ENCODE measurements around the gene TRAF7.

Gene TRAF7

GRCh38 chr16:2187212-2187611 lies 31.6 kb downstream of the TRAF7 start:
- ChIA-PET POLR2A (no interaction called here), CTCF (interaction anchor here (0.7 kb wide), 1 partner anchor 165 kb away, joined by 3 read pairs; no protein-coding TSS in a partner anchor)

GRCh38 chr16:2188395-2188794 lies 32.8 kb downstream of the TRAF7 start:
- ChIA-PET POLR2A (no interaction called here), CTCF (no interaction called here)
- no peak for DNase-seq (ENCODE audit: extremely low spot score)
- no peak for TF ChIP-seq BHLHE40 (IDR thresholded peaks at IDR 0.05; ENCODE audit: borderline replicate concordance)
- no peak for TF ChIP-seq FOXK2 (IDR thresholded peaks at IDR 0.05)
- TF ChIP-seq SUZ12 (IDR thresholded peaks at IDR 0.05): no peak
- TF ChIP-seq L3MBTL2 (conservative IDR thresholded peaks at IDR 0.05): no peak
- TF ChIP-seq ELF4 (IDR thresholded peaks at IDR 0.05): no peak
- no peak for TF ChIP-seq TARDBP (IDR thresholded peaks at IDR 0.05)
- no peak for TF ChIP-seq ZNF384 (IDR thresholded peaks at IDR 0.05)
- no peak for TF ChIP-seq LEF1 (IDR thresholded peaks at IDR 0.05; ENCODE audit: borderline replicate concordance)
- no peak for TF ChIP-seq FOXM1 (IDR thresholded peaks at IDR 0.05; ENCODE audit: borderline replicate concordance)
- no peak for TF ChIP-seq CTBP1 (IDR thresholded peaks at IDR 0.05; ENCODE audit: borderline replicate concordance)
- TF ChIP-seq ARNT (IDR thresholded peaks at IDR 0.05): no peak
- TF ChIP-seq NFRKB (IDR thresholded peaks at IDR 0.05): no peak
- TF ChIP-seq, protein P1, sequence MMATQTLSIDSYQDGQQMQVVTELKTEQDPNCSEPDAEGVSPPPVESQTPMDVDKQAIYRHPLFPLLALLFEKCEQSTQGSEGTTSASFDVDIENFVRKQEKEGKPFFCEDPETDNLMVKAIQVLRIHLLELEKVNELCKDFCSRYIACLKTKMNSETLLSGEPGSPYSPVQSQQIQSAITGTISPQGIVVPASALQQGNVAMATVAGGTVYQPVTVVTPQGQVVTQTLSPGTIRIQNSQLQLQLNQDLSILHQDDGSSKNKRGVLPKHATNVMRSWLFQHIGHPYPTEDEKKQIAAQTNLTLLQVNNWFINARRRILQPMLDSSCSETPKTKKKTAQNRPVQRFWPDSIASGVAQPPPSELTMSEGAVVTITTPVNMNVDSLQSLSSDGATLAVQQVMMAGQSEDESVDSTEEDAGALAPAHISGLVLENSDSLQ (IDR thresholded peaks at IDR 0.05): no peak
- no peak for TF ChIP-seq SP1 (IDR thresholded peaks at IDR 0.05)
- no peak for TF ChIP-seq HDGF (IDR thresholded peaks at IDR 0.05; ENCODE audit: borderline replicate concordance)
- no peak for TF ChIP-seq FOXA1 (IDR thresholded peaks at IDR 0.05)

More at GRCh38 chr16:2187212-2187611, 31.6 kb downstream of the TRAF7 start:
- DNase-seq (ENCODE audit: extremely low spot score): no peak
- no peak for TF ChIP-seq TARDBP (IDR thresholded peaks at IDR 0.05)
- no peak for TF ChIP-seq ELF4 (IDR thresholded peaks at IDR 0.05)
- TF ChIP-seq BHLHE40 (IDR thresholded peaks at IDR 0.05; ENCODE audit: borderline replicate concordance): no peak
- no peak for TF ChIP-seq ZNF384 (IDR thresholded peaks at IDR 0.05)
- no peak for TF ChIP-seq FOXA1 (IDR thresholded peaks at IDR 0.05)
- TF ChIP-seq FOXM1 (IDR thresholded peaks at IDR 0.05; ENCODE audit: borderline replicate concordance): no peak
- TF ChIP-seq, protein P1 (IDR thresholded peaks at IDR 0.05): no peak
- TF ChIP-seq CTBP1 (IDR thresholded peaks at IDR 0.05; ENCODE audit: borderline replicate concordance): no peak
- TF ChIP-seq SUZ12 (IDR thresholded peaks at IDR 0.05): no peak
- TF ChIP-seq HDGF (IDR thresholded peaks at IDR 0.05; ENCODE audit: borderline replicate concordance): no peak
- TF ChIP-seq FOXK2 (IDR thresholded peaks at IDR 0.05): no peak
- TF ChIP-seq SP1 (IDR thresholded peaks at IDR 0.05): no peak
- no peak for TF ChIP-seq L3MBTL2 (conservative IDR thresholded peaks at IDR 0.05)

GRCh38 chr16:2189252-2189893 lies 33.8 kb downstream of the TRAF7 start:
- TF ChIP-seq, protein P1 (IDR thresholded peaks at IDR 0.05): no peak
- no peak for TF ChIP-seq CTBP1 (IDR thresholded peaks at IDR 0.05; ENCODE audit: borderline replicate concordance)
- no peak for TF ChIP-seq SP1 (IDR thresholded peaks at IDR 0.05)
- no peak for TF ChIP-seq LEF1 (IDR thresholded peaks at IDR 0.05; ENCODE audit: borderline replicate concordance)
- no peak for TF ChIP-seq ARNT (IDR thresholded peaks at IDR 0.05)
- no peak for TF ChIP-seq SUZ12 (IDR thresholded peaks at IDR 0.05)
- TF ChIP-seq ZNF384 (IDR thresholded peaks at IDR 0.05): no peak
- TF ChIP-seq HDGF (IDR thresholded peaks at IDR 0.05; ENCODE audit: borderline replicate concordance): no peak
- no peak for TF ChIP-seq ELF4 (IDR thresholded peaks at IDR 0.05)
- no peak for TF ChIP-seq FOXM1 (IDR thresholded peaks at IDR 0.05; ENCODE audit: borderline replicate concordance)
- TF ChIP-seq NFRKB (IDR thresholded peaks at IDR 0.05): no peak
- no peak for TF ChIP-seq L3MBTL2 (conservative IDR thresholded peaks at IDR 0.05)
- no peak for TF ChIP-seq FOXK2 (IDR thresholded peaks at IDR 0.05)
- DNase-seq (ENCODE audit: extremely low spot score): no peak
- CTCF ChIA-PET: no interaction called here
- POLR2A ChIA-PET: interaction anchor here (0.8 kb wide), 1 partner anchor 26 kb away, joined by 3 read pairs; the partner anchor contains the start of gene PGP

DNA sequence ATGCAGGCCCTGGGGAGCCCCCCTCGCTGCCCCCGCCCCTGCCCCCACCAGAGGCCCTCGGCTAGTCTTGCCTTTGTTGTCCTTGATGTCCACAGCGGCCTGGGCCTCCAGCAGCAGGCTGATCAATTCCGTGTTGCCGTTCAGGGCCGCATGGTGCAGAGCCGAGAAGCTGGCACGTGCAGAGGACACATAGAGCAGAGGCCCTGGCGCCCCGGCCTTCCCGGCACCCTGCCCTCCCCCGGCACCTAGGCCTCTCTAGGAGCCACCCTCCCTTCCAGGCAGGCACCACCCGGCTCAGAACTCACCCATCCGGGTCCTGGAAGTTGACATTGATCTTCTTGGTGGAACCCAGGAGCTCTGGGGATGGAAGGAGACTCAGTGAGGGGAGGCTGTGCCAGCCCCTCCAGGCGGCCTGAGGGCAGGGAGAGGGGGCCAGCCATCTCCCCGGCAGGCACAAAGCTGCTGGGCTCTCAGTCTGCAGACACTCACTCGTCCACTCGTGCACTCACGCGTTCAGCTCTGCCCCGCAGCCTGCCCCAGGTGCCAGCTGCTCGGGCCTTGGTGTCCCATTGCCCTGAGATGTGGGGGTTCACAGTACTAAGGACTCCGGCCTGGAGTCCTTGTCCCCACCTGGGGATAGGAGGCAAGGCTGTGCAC lies 34.5 kb downstream of the TRAF7 start:
- no peak for DNase-seq (ENCODE audit: extremely low spot score)
- TF ChIP-seq FOXK2 (IDR thresholded peaks at IDR 0.05) (no peak), L3MBTL2 (conservative IDR thresholded peaks at IDR 0.05) (no peak), SUZ12 (IDR thresholded peaks at IDR 0.05) (no peak), BHLHE40 (IDR thresholded peaks at IDR 0.05; ENCODE audit: borderline replicate concordance) (no peak), LEF1 (IDR thresholded peaks at IDR 0.05; ENCODE audit: borderline replicate concordance) (no peak), HDGF (IDR thresholded peaks at IDR 0.05; ENCODE audit: borderline replicate concordance) (no peak), TARDBP (IDR thresholded peaks at IDR 0.05) (no peak), FOXM1 (IDR thresholded peaks at IDR 0.05; ENCODE audit: borderline replicate concordance) (no peak), ARNT (IDR thresholded peaks at IDR 0.05) (no peak), NFRKB (IDR thresholded peaks at IDR 0.05) (no peak), FOXA1 (IDR thresholded peaks at IDR 0.05) (no peak)
- TF ChIP-seq, protein P1 (IDR thresholded peaks at IDR 0.05): no peak
- POLR2A ChIA-PET: interaction anchor here (0.8 kb wide), 1 partner anchor 25 kb away, joined by 3 read pairs; the partner anchor contains the start of gene PGP
- CTCF ChIA-PET: no interaction called here

All from HEK293T (cell line).